ENCODE results near the gene CMTM4.
A peak's percentile ranks its signal among the peaks of the same experiment; 100 is the strongest.

CMTM4 gene

DNA sequence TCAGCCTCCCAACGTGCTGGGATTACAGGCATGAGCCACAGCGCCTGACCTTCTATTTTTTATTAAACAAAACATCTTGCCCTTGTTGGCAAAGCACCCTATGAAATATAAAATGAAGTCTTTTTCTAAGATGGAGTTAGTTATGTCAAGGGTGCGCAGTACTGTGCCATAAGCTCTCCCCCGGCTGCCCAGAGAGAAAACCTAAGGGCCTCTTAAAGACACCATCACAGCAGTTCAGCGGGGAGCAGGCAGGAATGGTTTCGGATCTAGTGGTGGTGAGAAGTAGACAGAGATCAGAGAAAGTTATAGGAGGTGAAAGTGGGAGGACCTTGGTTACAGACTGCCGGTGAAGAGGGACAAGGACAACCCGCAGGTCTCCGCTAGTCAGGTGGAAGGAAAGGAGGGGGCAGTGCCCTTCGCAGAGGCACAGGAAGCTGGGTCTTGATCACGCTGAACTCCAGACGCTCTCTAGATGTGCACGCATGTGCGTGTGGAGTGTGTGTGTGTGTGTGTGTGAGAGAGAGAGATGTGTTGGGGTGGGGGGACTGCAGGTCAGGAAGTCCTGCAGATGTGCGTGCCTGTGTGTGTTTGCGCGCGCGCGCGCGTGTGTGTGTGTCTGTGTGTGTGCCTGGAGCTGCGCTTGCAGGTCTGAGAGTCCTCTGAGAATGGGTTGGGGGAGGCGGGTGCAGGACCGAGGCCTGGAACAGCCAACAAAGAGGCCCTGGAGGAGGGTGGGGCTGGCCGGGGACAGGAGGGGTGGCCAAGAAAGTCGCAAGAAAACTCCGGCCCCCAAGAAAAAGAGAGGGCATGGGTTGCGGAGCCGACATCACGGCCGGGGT, 92.8 kb downstream of the CMTM4 start:
- Histone ChIP-seq H3K4me3 (replicated peaks; ENCODE audit: low read depth, low read length) (peak overlapping the region; percentile 73), H3K36me3 (ENCODE audit: control insufficient read depth, insufficient read depth, low read length) (no peaks in the 10 kb centered on the region; the same call in 1 of the 2 replicates), H3K27me3 (replicated peaks; ENCODE audit: control insufficient read depth, insufficient read depth, low read length) (no peaks in the 10 kb centered on the region)
- peak; percentile 81 for DNase-seq (ENCODE audit: extremely low read depth, insufficient read length)
- TF ChIP-seq, protein P1, sequence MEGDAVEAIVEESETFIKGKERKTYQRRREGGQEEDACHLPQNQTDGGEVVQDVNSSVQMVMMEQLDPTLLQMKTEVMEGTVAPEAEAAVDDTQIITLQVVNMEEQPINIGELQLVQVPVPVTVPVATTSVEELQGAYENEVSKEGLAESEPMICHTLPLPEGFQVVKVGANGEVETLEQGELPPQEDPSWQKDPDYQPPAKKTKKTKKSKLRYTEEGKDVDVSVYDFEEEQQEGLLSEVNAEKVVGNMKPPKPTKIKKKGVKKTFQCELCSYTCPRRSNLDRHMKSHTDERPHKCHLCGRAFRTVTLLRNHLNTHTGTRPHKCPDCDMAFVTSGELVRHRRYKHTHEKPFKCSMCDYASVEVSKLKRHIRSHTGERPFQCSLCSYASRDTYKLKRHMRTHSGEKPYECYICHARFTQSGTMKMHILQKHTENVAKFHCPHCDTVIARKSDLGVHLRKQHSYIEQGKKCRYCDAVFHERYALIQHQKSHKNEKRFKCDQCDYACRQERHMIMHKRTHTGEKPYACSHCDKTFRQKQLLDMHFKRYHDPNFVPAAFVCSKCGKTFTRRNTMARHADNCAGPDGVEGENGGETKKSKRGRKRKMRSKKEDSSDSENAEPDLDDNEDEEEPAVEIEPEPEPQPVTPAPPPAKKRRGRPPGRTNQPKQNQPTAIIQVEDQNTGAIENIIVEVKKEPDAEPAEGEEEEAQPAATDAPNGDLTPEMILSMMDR (IDR thresholded peaks at IDR 0.05; ENCODE audit: insufficient read depth, low read length, poor library complexity, severe bottlenecking): no peak

DNA sequence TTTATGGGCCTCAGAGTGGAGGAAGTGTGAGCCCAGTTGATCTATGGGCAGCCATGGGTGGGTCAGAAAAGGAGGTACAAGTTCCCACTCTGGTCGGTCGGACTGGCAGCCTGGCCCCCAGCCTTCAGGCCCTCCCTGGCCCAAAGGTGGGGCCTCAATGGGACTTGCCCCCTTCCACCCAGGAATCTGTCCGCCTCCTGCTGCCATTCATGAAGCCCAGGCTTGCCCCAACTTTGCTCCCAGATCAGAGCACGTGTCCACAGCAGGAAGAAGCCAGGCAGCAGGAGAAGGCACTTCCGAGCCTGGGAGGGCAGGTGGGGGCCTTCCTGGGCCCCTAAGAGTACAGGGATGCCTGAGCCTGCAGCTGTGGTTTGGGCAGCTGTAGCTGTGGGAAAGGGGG, 95.1 kb downstream of the CMTM4 start:
- TF ChIP-seq, protein P1 (IDR thresholded peaks at IDR 0.05; ENCODE audit: insufficient read depth, low read length, poor library complexity, severe bottlenecking): no peak
- DNase-seq (ENCODE audit: extremely low read depth, insufficient read length): no peak
- Histone ChIP-seq H3K4me3 (replicated peaks; ENCODE audit: low read depth, low read length) (no peak overlapping the region), H3K36me3 (ENCODE audit: control insufficient read depth, insufficient read depth, low read length) (no peaks in the 10 kb centered on the region), H3K27me3 (replicated peaks; ENCODE audit: control insufficient read depth, insufficient read depth, low read length) (no peaks in the 10 kb centered on the region)

DNA sequence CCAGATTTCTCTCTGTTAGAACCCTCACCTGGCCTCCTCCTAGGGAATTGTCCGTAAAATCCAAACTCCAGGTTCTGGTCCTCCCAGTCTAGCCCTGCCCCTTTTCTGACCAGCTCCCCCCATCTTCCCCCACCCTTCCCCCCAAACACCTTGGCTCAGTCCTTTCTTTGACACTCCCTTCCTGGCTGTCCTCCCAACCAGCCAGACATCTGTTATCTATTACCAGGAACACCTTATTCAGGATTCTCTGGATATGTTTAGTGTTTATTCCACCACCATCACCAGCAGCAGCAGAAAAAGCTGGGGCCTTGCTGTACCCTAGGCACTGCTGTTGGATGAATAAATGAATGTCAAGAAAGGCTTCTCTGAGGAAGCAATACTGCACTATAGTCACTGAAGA, 96.1 kb downstream of the CMTM4 start:
- Histone ChIP-seq H3K27me3 (replicated peaks; ENCODE audit: control insufficient read depth, insufficient read depth, low read length) (no peaks in the 10 kb centered on the region), H3K36me3 (ENCODE audit: control insufficient read depth, insufficient read depth, low read length) (no peaks in the 10 kb centered on the region), H3K4me3 (replicated peaks; ENCODE audit: low read depth, low read length) (no peak overlapping the region)
- no peak for DNase-seq (ENCODE audit: extremely low read depth, insufficient read length)
- TF ChIP-seq, protein P1 (IDR thresholded peaks at IDR 0.05; ENCODE audit: insufficient read depth, low read length, poor library complexity, severe bottlenecking): no peak

DNA sequence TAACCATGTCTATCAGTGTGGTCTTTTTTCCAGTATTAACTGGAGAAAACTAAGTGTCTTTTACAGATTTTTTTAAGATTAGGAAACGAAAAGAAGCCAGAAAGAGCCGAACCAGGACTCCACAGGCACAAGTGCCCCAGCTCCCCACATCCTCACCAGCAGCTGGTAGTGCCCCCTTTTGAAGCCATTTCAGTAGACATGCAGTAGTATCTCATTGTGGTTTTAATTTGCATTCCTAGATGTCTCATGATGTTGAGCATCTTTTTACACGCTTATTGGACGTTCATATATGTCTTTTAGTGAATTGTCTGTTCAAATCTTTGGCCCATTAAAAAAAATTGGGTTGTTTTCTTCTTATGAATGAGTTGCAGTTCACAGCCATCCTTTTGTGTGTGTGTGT, 96.8 kb downstream of the CMTM4 start:
- Histone ChIP-seq H3K4me3 (replicated peaks; ENCODE audit: low read depth, low read length) (no peak overlapping the region), H3K27me3 (replicated peaks; ENCODE audit: control insufficient read depth, insufficient read depth, low read length) (no peaks in the 10 kb centered on the region), H3K36me3 (ENCODE audit: control insufficient read depth, insufficient read depth, low read length) (no peaks in the 10 kb centered on the region)
- TF ChIP-seq, protein P1 (IDR thresholded peaks at IDR 0.05; ENCODE audit: insufficient read depth, low read length, poor library complexity, severe bottlenecking): no peak
- DNase-seq (ENCODE audit: extremely low read depth, insufficient read length): no peak

DNA sequence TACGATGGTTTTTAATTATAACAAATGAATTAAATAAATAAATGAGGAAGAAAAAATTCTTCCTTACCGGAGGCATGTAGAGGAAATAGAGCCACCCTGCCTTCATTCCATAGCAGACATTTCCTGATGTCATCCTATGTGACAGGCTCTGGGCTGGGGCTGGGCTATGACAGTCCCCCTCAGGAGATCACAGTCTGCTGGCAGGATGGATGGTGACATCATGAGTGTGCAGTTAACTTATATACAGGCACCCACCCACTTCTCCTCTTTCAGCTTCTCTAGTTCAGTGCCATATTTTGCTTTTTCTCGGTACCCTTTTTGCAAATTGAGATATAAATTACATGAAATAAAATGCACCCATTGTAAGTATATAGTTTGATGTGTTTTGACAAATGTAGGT, 98.4 kb downstream of the CMTM4 start:
- TF ChIP-seq, protein P1 (IDR thresholded peaks at IDR 0.05; ENCODE audit: insufficient read depth, low read length, poor library complexity, severe bottlenecking): no peak
- Histone ChIP-seq H3K36me3 (ENCODE audit: control insufficient read depth, insufficient read depth, low read length) (no peaks in the 10 kb centered on the region), H3K27me3 (replicated peaks; ENCODE audit: control insufficient read depth, insufficient read depth, low read length) (no peaks in the 10 kb centered on the region), H3K4me3 (replicated peaks; ENCODE audit: low read depth, low read length) (no peak overlapping the region)
- no peak for DNase-seq (ENCODE audit: extremely low read depth, insufficient read length)

All from GM06990 (cell line).